PFSK-1 (cell line): Measurements from ENCODE around the gene SAA4.

ENCODE experiments used
- FOXP2 ChIP-seq: optimal IDR thresholded peaks from 2 replicates; pipeline ENCODE3; 2011; ENCODE audit warnings: borderline replicate concordance, control low read depth, inconsistent platforms; ENCODE audit not compliant: insufficient read depth; ENCODE audit errors: extremely low read length, extremely low read depth
- POLR2AphosphoS5 ChIP-seq: IDR thresholded peaks from 2 replicates; pipeline ENCODE4 v1.6.1; 2012; ENCODE audit warnings: low read depth, mild to moderate bottlenecking, control low read depth, low read length, moderate library complexity
- REST ChIP-seq, 2 experiments: IDR thresholded peaks; 2 replicates each; pipeline versions ENCODE4 v1.6.1 to v1.8.0; 2011 to 2012; ENCODE audit warnings: low read depth in 2 of 2, low read length in 2 of 2, control low read depth in 1 of 2, inconsistent platforms in 1 of 2, mild to moderate bottlenecking in 1 of 2, moderate library complexity in 1 of 2; ENCODE audit not compliant: insufficient read depth in 1 of 2
- SIN3A ChIP-seq: IDR thresholded peaks from 2 replicates; pipeline ENCODE4 v1.6.1; 2012; ENCODE audit warnings: mild to moderate bottlenecking, low read length, moderate library complexity, borderline replicate concordance; ENCODE audit not compliant: insufficient read depth
- TAF1 ChIP-seq: IDR thresholded peaks from 2 replicates; pipeline ENCODE4 v1.6.1; 2012; ENCODE audit warnings: low read length, control low read depth, borderline replicate concordance; ENCODE audit not compliant: insufficient read depth

SAA4 gene

GRCh38 chr11:18271206-18271605 is 34.6 kb upstream of the SAA4 start:
- TF ChIP-seq SIN3A (no peak), TAF1 (no peak), REST (IDR thresholded peaks at IDR 0.05; ENCODE audit: insufficient read depth in 1 of 2, low read depth in 2 of 2, low read length in 2 of 2) (no peak), POLR2AphosphoS5 (no peak), FOXP2 (no peak)

GRCh38 chr11:18270102-18270501 is 33.5 kb upstream of the SAA4 start:
- TF ChIP-seq FOXP2 (no peak), TAF1 (no peak), POLR2AphosphoS5 (no peak), REST (IDR thresholded peaks at IDR 0.05; ENCODE audit: insufficient read depth in 1 of 2, low read depth in 2 of 2, low read length in 2 of 2) (no peak), SIN3A (no peak)

- no peak for TF ChIP-seq SIN3A
- no peak for TF ChIP-seq REST (IDR thresholded peaks at IDR 0.05; ENCODE audit: insufficient read depth in 1 of 2, low read depth in 2 of 2, low read length in 2 of 2)
- no peak for TF ChIP-seq TAF1
- TF ChIP-seq POLR2AphosphoS5 = no peak
- no peak for TF ChIP-seq FOXP2
Measured at GRCh38 chr11:18265949-18266348, 29.3 kb upstream of the SAA4 start, which contains the start of gene SAA1. Gene SAA1 (plus strand): TSS chr11:18266264. CDS start chr11:18266888, 624 bp downstream.

- no peak for TF ChIP-seq REST (IDR thresholded peaks at IDR 0.05; ENCODE audit: insufficient read depth in 1 of 2, low read depth in 2 of 2, low read length in 2 of 2)
- no peak for TF ChIP-seq TAF1
- no peak for TF ChIP-seq SIN3A
- no peak for TF ChIP-seq POLR2AphosphoS5
- no peak for TF ChIP-seq FOXP2
Measured at GRCh38 chr11:18264677-18265555, 28.3 kb upstream of the SAA4 start.

GRCh38 chr11:18264035-18264434 is 27.4 kb upstream of the SAA4 start:
- TF ChIP-seq SIN3A = no peak
- no peak for TF ChIP-seq REST (IDR thresholded peaks at IDR 0.05; ENCODE audit: insufficient read depth in 1 of 2, low read depth in 2 of 2, low read length in 2 of 2)
- no peak for TF ChIP-seq POLR2AphosphoS5
- no peak for TF ChIP-seq TAF1
- no peak for TF ChIP-seq FOXP2
